GM23338 (cell line): ENCODE measurements around the gene ZNF679. TPM values are rescaled to one million over a fixed set of nuclear protein-coding genes. Genes with fewer than 3 reads are reported as not detected.

Experiments
- ATAC-seq: fragments of 200-7000 bp; cut with Tn5 transposase; 3 replicates; pipeline ENCODE4 v1.9.1; 2020
- DNase-seq: peaks from one replicate; pipeline ENCODE4 v3.0.0-alpha.2; 2015; ENCODE audit warnings: low spot score
- H2AFZ ChIP-seq: fragments of 200-600 bp; sonication (generic); 2 replicates; pipeline ENCODE4 v1.8.0; 2016; ENCODE audit warnings: antibody characterized with exemption, mild to moderate bottlenecking, moderate library complexity
- H3F3A ChIP-seq: fragments of 200-600 bp; sonication (generic); replicated peaks from 2 replicates; pipeline ENCODE4 v1.8.0; 2017; ENCODE audit warnings: antibody characterized with exemption, mixed run types, low read depth
- H3K27ac ChIP-seq: fragments of 200-600 bp; sonication (generic); 2 replicates; pipeline ENCODE4 v1.6.1; 2016; ENCODE audit warnings: low read depth
- H3K27me3 ChIP-seq: fragments of 200-600 bp; sonication (generic); 2 replicates; pipeline ENCODE4 v1.8.0; 2016; ENCODE audit warnings: mild to moderate bottlenecking, mixed run types, moderate library complexity; ENCODE audit not compliant: insufficient read depth
- H3K36me3 ChIP-seq: fragments of 200-600 bp; sonication (generic); 2 replicates; pipeline ENCODE4 v1.8.0; 2016; ENCODE audit warnings: mild to moderate bottlenecking; ENCODE audit not compliant: insufficient read depth
- H3K4me1 ChIP-seq: fragments of 200-600 bp; sonication (generic); 2 replicates; pipeline ENCODE4 v1.8.0; 2016; ENCODE audit warnings: mild to moderate bottlenecking, moderate library complexity; ENCODE audit not compliant: insufficient read depth
- H3K4me2 ChIP-seq: fragments of 200-600 bp; sonication (generic); 2 replicates; pipeline ENCODE4 v1.7.1; 2017; ENCODE audit warnings: mixed run types
- H3K4me3 ChIP-seq: fragments of 200-600 bp; sonication (generic); 2 replicates; pipeline ENCODE4 v1.6.1; 2016; ENCODE audit warnings: mixed run types
- H3K79me2 ChIP-seq: fragments of 200-600 bp; sonication (generic); replicated peaks from 2 replicates; pipeline ENCODE4 v1.8.0; 2017; ENCODE audit warnings: mild to moderate bottlenecking; ENCODE audit not compliant: insufficient read depth
- H3K9me2 ChIP-seq: fragments of 200-600 bp; sonication (generic); 2 replicates; pipeline ENCODE4 v1.8.0; 2017; ENCODE audit not compliant: insufficient read depth
- H4K20me1 ChIP-seq: fragments of 200-600 bp; sonication (generic); replicated peaks from 2 replicates; pipeline ENCODE4 v1.8.0; 2017; ENCODE audit warnings: mild to moderate bottlenecking; ENCODE audit not compliant: insufficient read depth
- H3K27ac Mint-ChIP-seq: 2 replicates; pipeline ENCODE4 v1.8.0; 2020; ENCODE audit warnings: inconsistent platforms, mild to moderate bottlenecking, moderate library complexity, mixed read lengths
- H3K27me3 Mint-ChIP-seq: 3 replicates; pipeline ENCODE4 v1.8.0; 2022; ENCODE audit warnings: low read depth, mild to moderate bottlenecking, moderate library complexity, mixed read lengths, inconsistent platforms; ENCODE audit not compliant: insufficient read depth, poor library complexity
- H3K36me3 Mint-ChIP-seq: 3 replicates; pipeline ENCODE4 v1.8.0; 2021; ENCODE audit warnings: low read depth, mild to moderate bottlenecking, inconsistent platforms, moderate library complexity, mixed read lengths
- H3K4me1 Mint-ChIP-seq: 3 replicates; pipeline ENCODE4 v1.8.0; 2020; ENCODE audit warnings: mild to moderate bottlenecking, inconsistent platforms, mixed read lengths
- H3K4me3 Mint-ChIP-seq: 3 replicates; pipeline ENCODE4 v1.8.0; 2021; ENCODE audit warnings: moderate library complexity, mild to moderate bottlenecking, inconsistent platforms, mixed read lengths
- H3K9me3 Mint-ChIP-seq: 3 replicates; pipeline ENCODE4 v1.8.0; 2020; ENCODE audit warnings: moderate library complexity, mild to moderate bottlenecking, inconsistent platforms, mixed read lengths
- CREB1 ChIP-seq: fragments of 250-450 bp; sonication (Bioruptor Pico); IDR thresholded peaks from 2 replicates; pipeline ENCODE4 v1.5.0; 2020; ENCODE audit warnings: low read depth, mild to moderate bottlenecking, moderate library complexity
- ETS1 ChIP-seq: IDR thresholded peaks from 2 replicates; pipeline ENCODE4 v1.6.1; 2016; ENCODE audit warnings: antibody characterized with exemption
- EZH2 ChIP-seq: fragments of 200-600 bp; sonication (generic); IDR thresholded peaks from one replicate; pipeline ENCODE4 v1.8.0; 2017; ENCODE audit warnings: antibody characterized with exemption, mild to moderate bottlenecking, low read depth; ENCODE audit not compliant: unreplicated experiment
- EZH2phosphoT487 ChIP-seq: fragments of 200-600 bp; sonication (generic); IDR thresholded peaks from one replicate; pipeline ENCODE4 v1.8.1; 2018; ENCODE audit warnings: antibody characterized with exemption; ENCODE audit not compliant: unreplicated experiment
- JUNB ChIP-seq: IDR thresholded peaks from one replicate; pipeline ENCODE4 v1.6.1; 2016; ENCODE audit warnings: antibody characterized with exemption; ENCODE audit not compliant: unreplicated experiment
- NANOG ChIP-seq: IDR thresholded peaks from 2 replicates; pipeline ENCODE4 v1.6.1; 2016; ENCODE audit warnings: antibody characterized with exemption, borderline replicate concordance
- POLR2AphosphoS5 ChIP-seq: IDR thresholded peaks from 2 replicates; pipeline ENCODE4 v1.6.1; 2016; ENCODE audit warnings: antibody characterized with exemption, low read depth
- REST ChIP-seq: IDR thresholded peaks from one replicate; pipeline ENCODE4 v1.6.1; 2018; ENCODE audit warnings: antibody characterized with exemption; ENCODE audit not compliant: unreplicated experiment
- STAT1 ChIP-seq: IDR thresholded peaks from one replicate; pipeline ENCODE4 v1.6.1; 2016; ENCODE audit warnings: antibody characterized with exemption; ENCODE audit not compliant: unreplicated experiment
- ZNF114 ChIP-seq: fragments of 250-450 bp; sonication (Bioruptor Pico); IDR thresholded peaks from 2 replicates; pipeline ENCODE4 v1.5.0; 2020; ENCODE audit warnings: mild to moderate bottlenecking, moderate library complexity
- ZNF331 ChIP-seq: fragments of 250-450 bp; sonication (Bioruptor Pico); IDR thresholded peaks from 2 replicates; pipeline ENCODE4 v1.5.0; 2020; ENCODE audit warnings: low read depth, mild to moderate bottlenecking, moderate library complexity
- ZNF462 ChIP-seq: fragments of 250-450 bp; sonication (Bioruptor Pico); IDR thresholded peaks from 2 replicates; pipeline ENCODE4 v1.5.0; 2020; ENCODE audit warnings: mild to moderate bottlenecking, moderate library complexity
- polyA plus RNA-seq: library from polyadenylated mRNA; unstranded; fragments of >200 nt; fragmentation: Nextera tagmentation; extraction: Ambion mirVana; gene quantifications from 2 replicates; pipeline ENCODE4 v1.2.1, GENCODE V29; 2016
- total RNA-seq: library from RNA; depleted of rRNA; stranded (reverse); fragments of >200 nt; shearing (Covaris generic); gene quantifications from 2 replicates; pipeline ENCODE4 v1.2.3, GENCODE V29; 2014
- TF ChIP-seq, protein P1 (sequence below), 2 experiments: fragments of 200-600 bp in 1 of 2; sonication (generic) in 1 of 2; conservative IDR thresholded peaks; 2 replicates each; pipeline versions ENCODE4 v1.5.1 to v1.6.1; 2016 to 2017; ENCODE audit warnings: antibody characterized with exemption in 2 of 2, low read depth in 2 of 2, mild to moderate bottlenecking in 2 of 2, moderate library complexity in 1 of 2

Gene ZNF679
- total and polyA plus RNA-seq, 2 experiments from 2014 or later: not detected

DNA sequence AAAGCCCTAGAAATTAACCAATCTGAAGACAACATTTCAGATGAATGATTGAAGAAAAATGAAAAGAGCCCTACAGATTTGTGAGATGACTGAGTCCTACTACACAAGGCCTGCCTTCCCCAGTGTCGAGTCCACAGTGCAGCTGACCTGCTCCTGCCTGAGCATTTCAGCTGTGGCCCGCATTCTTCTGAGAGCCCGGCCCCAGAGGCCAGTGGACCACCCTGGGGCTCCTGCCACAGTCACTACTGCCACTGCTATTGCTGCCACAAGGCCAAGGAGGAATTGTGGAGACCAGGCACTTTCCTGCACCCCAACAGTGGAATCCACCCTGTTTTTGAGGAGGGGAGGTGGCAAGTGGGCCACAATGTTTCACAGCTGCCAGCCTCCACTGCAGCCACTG is 40.9 kb upstream of the ZNF679 start:
- H3K4me1 Mint-ChIP-seq: no peaks in the 10 kb centered on the region
- H3F3A ChIP-seq: no peaks in the 10 kb centered on the region
- H3K36me3 Mint-ChIP-seq: peaks cover 13% of the 10 kb centered on the region; the same call in 2 of the 3 replicates
- no peak overlapping the region for H3K27ac Mint-ChIP-seq
- no peak overlapping the region for H3K4me2 ChIP-seq
- no peaks in the 10 kb centered on the region for H3K9me2 ChIP-seq
- no peak overlapping the region for H3K4me3 Mint-ChIP-seq
- DNase-seq (no peak), ATAC-seq (no peak)
- no peaks in the 10 kb centered on the region for H4K20me1 ChIP-seq
- no peak overlapping the region for H3K27ac ChIP-seq
- peaks cover 10% of the 10 kb centered on the region for H3K36me3 ChIP-seq
- H3K79me2 ChIP-seq: no peaks in the 10 kb centered on the region
- H3K4me1 ChIP-seq: no peaks in the 10 kb centered on the region
- H3K27me3 ChIP-seq: no peaks in the 10 kb centered on the region
- TF ChIP-seq REST: no peak
- no peak for TF ChIP-seq POLR2AphosphoS5
- TF ChIP-seq, protein P1, sequence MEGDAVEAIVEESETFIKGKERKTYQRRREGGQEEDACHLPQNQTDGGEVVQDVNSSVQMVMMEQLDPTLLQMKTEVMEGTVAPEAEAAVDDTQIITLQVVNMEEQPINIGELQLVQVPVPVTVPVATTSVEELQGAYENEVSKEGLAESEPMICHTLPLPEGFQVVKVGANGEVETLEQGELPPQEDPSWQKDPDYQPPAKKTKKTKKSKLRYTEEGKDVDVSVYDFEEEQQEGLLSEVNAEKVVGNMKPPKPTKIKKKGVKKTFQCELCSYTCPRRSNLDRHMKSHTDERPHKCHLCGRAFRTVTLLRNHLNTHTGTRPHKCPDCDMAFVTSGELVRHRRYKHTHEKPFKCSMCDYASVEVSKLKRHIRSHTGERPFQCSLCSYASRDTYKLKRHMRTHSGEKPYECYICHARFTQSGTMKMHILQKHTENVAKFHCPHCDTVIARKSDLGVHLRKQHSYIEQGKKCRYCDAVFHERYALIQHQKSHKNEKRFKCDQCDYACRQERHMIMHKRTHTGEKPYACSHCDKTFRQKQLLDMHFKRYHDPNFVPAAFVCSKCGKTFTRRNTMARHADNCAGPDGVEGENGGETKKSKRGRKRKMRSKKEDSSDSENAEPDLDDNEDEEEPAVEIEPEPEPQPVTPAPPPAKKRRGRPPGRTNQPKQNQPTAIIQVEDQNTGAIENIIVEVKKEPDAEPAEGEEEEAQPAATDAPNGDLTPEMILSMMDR (conservative IDR thresholded peaks at IDR 0.05; ENCODE audit: low read depth in 2 of 2): no peak
- TF ChIP-seq ZNF331 (CRISPR knock-in tag): no peak
- no peak for TF ChIP-seq ZNF462 (CRISPR knock-in tag)
- no peak for TF ChIP-seq CREB1
- no peak for TF ChIP-seq ETS1
- TF ChIP-seq NANOG: no peak
- no peak for TF ChIP-seq EZH2phosphoT487
- TF ChIP-seq JUNB: no peak
- TF ChIP-seq STAT1: no peak
- TF ChIP-seq EZH2: no peak
- no peak for TF ChIP-seq ZNF114 (CRISPR knock-in tag)
- H2AFZ ChIP-seq: no peak overlapping the region
- peaks cover 87% of the 10 kb centered on the region for H3K9me3 Mint-ChIP-seq
- H3K27me3 Mint-ChIP-seq: no peaks in the 10 kb centered on the region
- H3K4me3 ChIP-seq: no peak overlapping the region
